Liver (tissue), 9 donors: ENCODE results near the gene ATR. TPM values are rescaled to one million over a fixed set of nuclear protein-coding genes. Genes with fewer than 3 reads are reported as not detected.

Source experiments
- DNase-seq: peaks from one replicate; pipeline ENCODE4 v3.0.0-alpha.2; 2017; ENCODE audit warnings: low spot score
- H3K27ac ChIP-seq, 2 donors: one replicate each; pipeline ENCODE4 v1.7.0; 2013; ENCODE audit warnings: inconsistent platforms in 2 of 2, low read length in 2 of 2, control low read depth in 1 of 2, low read depth in 1 of 2, mild to moderate bottlenecking in 1 of 2
- H3K27me3 ChIP-seq, 4 donors: one replicate each; pipeline versions ENCODE4 v1.6.1 to v1.7.0; 2013; ENCODE audit warnings: low read length in 3 of 4, inconsistent platforms in 1 of 4, mild to moderate bottlenecking in 1 of 4, moderate library complexity in 1 of 4; ENCODE audit not compliant: control insufficient read depth in 4 of 4, insufficient read depth in 4 of 4
- H3K36me3 ChIP-seq, 4 donors: one replicate each; pipeline versions ENCODE4 v1.6.1 to v1.7.0; 2013; ENCODE audit warnings: low read length in 3 of 4, mild to moderate bottlenecking in 3 of 4, low read depth in 1 of 4, moderate library complexity in 1 of 4; ENCODE audit not compliant: control insufficient read depth in 4 of 4, insufficient read depth in 3 of 4
- H3K4me1 ChIP-seq, 4 donors: one replicate each; pipeline versions ENCODE4 v1.6.1 to v1.7.0; 2013; ENCODE audit warnings: low read length in 3 of 4, mild to moderate bottlenecking in 3 of 4, moderate library complexity in 1 of 4; ENCODE audit not compliant: control insufficient read depth in 4 of 4, insufficient read depth in 4 of 4
- H3K4me3 ChIP-seq, 3 donors: one replicate each; pipeline versions ENCODE4 v1.6.1 to v1.7.0; 2013; ENCODE audit warnings: low read length in 3 of 3, control low read depth in 1 of 3, low read depth in 1 of 3, mild to moderate bottlenecking in 1 of 3
- H3K9ac ChIP-seq, 2 donors: one replicate each; pipeline ENCODE4 v1.7.0; 2013; ENCODE audit warnings: low read length in 2 of 2, mild to moderate bottlenecking in 2 of 2, moderate library complexity in 2 of 2, control low read depth in 1 of 2, low read depth in 1 of 2
- H3K9me3 ChIP-seq, 4 donors: one replicate each; pipeline versions ENCODE4 v1.6.1 to v1.7.0; 2013; ENCODE audit warnings: low read length in 3 of 4; ENCODE audit not compliant: control insufficient read depth in 4 of 4
- ATF3 ChIP-seq: IDR thresholded peaks from 2 replicates; pipeline ENCODE4 v1.6.1; 2016; ENCODE audit warnings: antibody characterized with exemption
- CTCF ChIP-seq: fragments of 150-350 bp; IDR thresholded peaks from 2 replicates; pipeline ENCODE4 v1.5.1; 2017; ENCODE audit warnings: improper control_type of control experiment, low read depth, low read length; ENCODE audit not compliant: missing input control
- EGR1 ChIP-seq, 2 donors: IDR thresholded peaks; 2 replicates each; pipeline ENCODE4 v1.6.1; 2016 to 2018; ENCODE audit warnings: antibody characterized with exemption in 2 of 2, low read depth in 2 of 2
- FOXA1 ChIP-seq: IDR thresholded peaks from 2 replicates; pipeline ENCODE4 v1.6.1; 2016; ENCODE audit warnings: antibody characterized with exemption
- FOXA2 ChIP-seq: IDR thresholded peaks from 2 replicates; pipeline ENCODE4 v1.6.1; 2016; ENCODE audit warnings: antibody characterized with exemption
- GABPA ChIP-seq, 2 donors: IDR thresholded peaks in 1 of 2; conservative IDR thresholded peaks in 1 of 2; 2 replicates each; pipeline ENCODE4 v1.6.1; 2016; ENCODE audit warnings: antibody characterized with exemption in 2 of 2, mild to moderate bottlenecking in 1 of 2, moderate library complexity in 1 of 2
- HNF4A ChIP-seq, 2 donors: conservative IDR thresholded peaks; 2 replicates each; pipeline ENCODE4 v1.6.1; 2016; ENCODE audit warnings: antibody characterized with exemption in 2 of 2, mild to moderate bottlenecking in 2 of 2
- HNF4G ChIP-seq: IDR thresholded peaks from 2 replicates; pipeline ENCODE4 v1.6.1; 2016; ENCODE audit warnings: antibody characterized with exemption
- JUND ChIP-seq, 2 donors: IDR thresholded peaks; 2 replicates each; pipeline ENCODE4 v1.6.1; 2016; ENCODE audit warnings: antibody characterized with exemption in 2 of 2
- MAX ChIP-seq: IDR thresholded peaks from 2 replicates; pipeline ENCODE4 v1.6.1; 2016; ENCODE audit warnings: antibody characterized with exemption
- NR2F2 ChIP-seq: IDR thresholded peaks from 2 replicates; pipeline ENCODE4 v1.6.1; 2016; ENCODE audit warnings: antibody characterized with exemption
- RAD21 ChIP-seq, 2 donors: IDR thresholded peaks; 2 replicates each; pipeline ENCODE4 v1.6.1; 2016; ENCODE audit warnings: antibody characterized with exemption in 2 of 2, mild to moderate bottlenecking in 2 of 2
- REST ChIP-seq: IDR thresholded peaks from 2 replicates; pipeline ENCODE4 v1.6.1; 2016; ENCODE audit warnings: antibody characterized with exemption, mild to moderate bottlenecking
- RXRA ChIP-seq, 2 donors: IDR thresholded peaks; 2 replicates each; pipeline ENCODE4 v1.6.1; 2017 to 2018; ENCODE audit warnings: antibody characterized with exemption in 2 of 2, mild to moderate bottlenecking in 1 of 2
- SP1 ChIP-seq: IDR thresholded peaks from 2 replicates; pipeline ENCODE4 v1.6.1; 2018; ENCODE audit warnings: antibody characterized with exemption, mild to moderate bottlenecking
- TAF1 ChIP-seq: conservative IDR thresholded peaks from 2 replicates; pipeline ENCODE4 v1.6.1; 2016; ENCODE audit warnings: antibody characterized with exemption, mild to moderate bottlenecking
- YY1 ChIP-seq: IDR thresholded peaks from 2 replicates; pipeline ENCODE4 v1.6.1; 2016; ENCODE audit warnings: antibody characterized with exemption, mild to moderate bottlenecking
- ZBTB33 ChIP-seq: IDR thresholded peaks from 2 replicates; pipeline ENCODE4 v1.6.1; 2016; ENCODE audit warnings: antibody characterized with exemption
- WGBS: extraction: QIAGEN DNeasy Blood & Tissue Kit; methylation state at CpG from one replicate; pipeline ENCODE4 v1.1.7; 2013; 5-methylcytosine and 5-hydroxymethylcytosine counted together
- polyA plus RNA-seq, 2 donors: library from polyadenylated mRNA; stranded (reverse) in 1 of 2; unstranded in 1 of 2; fragments of 200-250 nt in 1 of 2; fragments of >200 nt in 1 of 2; fragmentation: Nextera tagmentation in 1 of 2; extraction: Ambion mirVana in 1 of 2; gene quantifications; one replicate each; pipeline versions ENCODE4 v1.2.1 to v1.2.3, GENCODE V29; 2013 to 2015
- total RNA-seq, 2 donors: library from RNA; depleted of rRNA; stranded (reverse); fragments of >200 nt; gene quantifications; one replicate each; pipeline ENCODE4 v1.2.3, GENCODE V29; 2014
- donor health status: healthy.
- donor health status: healthy.
- donor health status: healthy.
- donor health status: healthy.
- donor health status: healthy.

The ATR gene
- total and polyA plus RNA-seq, 4 donors: 5.0 to 21.5 (median 12.1) TPM

GRCh38 chr3:142507241-142507640 lies 71.3 kb downstream of the ATR start:
- H3K4me3 ChIP-seq: no peak overlapping the region
- H3K4me1 ChIP-seq: peaks cover 0 to 1% (median 0%) of the 10 kb centered on the region in 4 donors
- 98% methylated on average over 4 of the region's 4 CpGs for WGBS
- no peak overlapping the region for H3K27ac ChIP-seq
- H3K36me3 ChIP-seq: peaks cover 3 to 8% (median 8%) of the 10 kb centered on the region in 4 donors
- TF ChIP-seq REST (no peak), HNF4A (conservative IDR thresholded peaks at IDR 0.05) (no peak), NR2F2 (no peak), SP1 (no peak), HNF4G (no peak), FOXA1 (no peak), ATF3 (no peak), RAD21 (IDR thresholded peaks at IDR 0.05) (no peak), ZBTB33 (no peak), GABPA (IDR thresholded peaks at IDR 0.05 in 1 of 2, conservative IDR thresholded peaks at IDR 0.05 in 1 of 2) (no peak), EGR1 (IDR thresholded peaks at IDR 0.05; ENCODE audit: low read depth in 2 of 2) (no peak), JUND (IDR thresholded peaks at IDR 0.05) (no peak), MAX (no peak), YY1 (no peak), RXRA (IDR thresholded peaks at IDR 0.05) (no peak), FOXA2 (no peak), CTCF (no peak), TAF1 (no peak)
- no peak overlapping the region for H3K9ac ChIP-seq
- no peaks in the 10 kb centered on the region for H3K27me3 ChIP-seq
- no peak for DNase-seq
- no peaks in the 10 kb centered on the region for H3K9me3 ChIP-seq
